Right lung (tissue), 5 donors: Measurements from ENCODE around the gene TMEM125. TPM values are rescaled to one million over a fixed set of nuclear protein-coding genes. Genes with fewer than 3 reads are reported as not detected.

Experiments
- DNase-seq, 2 donors: peaks; one replicate each; pipeline ENCODE4 v3.0.0-alpha.2; 2013
- polyA plus RNA-seq, 5 donors: library from polyadenylated mRNA; unstranded; fragments of 120-200 nt; gene quantifications; one replicate each; pipeline versions ENCODE4 v1.2.1 to v1.2.3, GENCODE V29; 2013; ENCODE audit warnings: inconsistent platforms in 1 of 5, low replicate concordance in 1 of 5; ENCODE audit not compliant: insufficient read length in 5 of 5, insufficient read depth in 1 of 5

Gene TMEM125
- polyA plus RNA-seq, 5 donors = 35.9 to 52.2 (median 47.4) TPM

GRCh38 chr1:43288785-43289706 lies 19.3 kb downstream of the TMEM125 start:
- DNase-seq = no peak

GRCh38 chr1:43292216-43292615 lies 22.4 kb downstream of the TMEM125 start:
- no peak for DNase-seq

- no peak for DNase-seq
These were observed 22.9 kb downstream of the TMEM125 start for GRCh38 chr1:43292679-43293078.

GRCh38 chr1:43293176-43293575 lies 23.4 kb downstream of the TMEM125 start:
- no peak for DNase-seq

GRCh38 chr1:43293896-43294760 lies 24.3 kb downstream of the TMEM125 start:
- DNase-seq = no peak

- no peak for DNase-seq
These were observed 25.0 kb downstream of the TMEM125 start for GRCh38 chr1:43294761-43295160.

GRCh38 chr1:43296207-43296606 lies 26.4 kb downstream of the TMEM125 start:
- no peak for DNase-seq

GRCh38 chr1:43298055-43298454 lies 28.3 kb downstream of the TMEM125 start:
- no peak for DNase-seq

GRCh38 chr1:43299101-43299500 lies 29.3 kb downstream of the TMEM125 start:
- DNase-seq = no peak

- DNase-seq = no peak
These were observed 30.8 kb downstream of the TMEM125 start, which contains the start of gene TIE1 for GRCh38 chr1:43300378-43301094. Gene TIE1, plus strand, starts transcription at chr1:43300982. Its CDS starts 90 bp downstream, at chr1:43301072.

GRCh38 chr1:43302201-43302600 lies 32.4 kb downstream of the TMEM125 start:
- DNase-seq = peak; percentile 42 to 54

GRCh38 chr1:43302721-43303470 lies 33.1 kb downstream of the TMEM125 start:
- no peak for DNase-seq

- DNase-seq = no peak
These were observed 33.9 kb downstream of the TMEM125 start for GRCh38 chr1:43303471-43304313.

- DNase-seq = no peak
These were observed 34.5 kb downstream of the TMEM125 start for GRCh38 chr1:43304314-43304681.

GRCh38 chr1:43304771-43305300 lies 35.1 kb downstream of the TMEM125 start:
- no peak for DNase-seq

GRCh38 chr1:43305461-43305860 lies 35.7 kb downstream of the TMEM125 start:
- DNase-seq = no peak

GRCh38 chr1:43305926-43306687 lies 36.3 kb downstream of the TMEM125 start:
- no peak for DNase-seq

GRCh38 chr1:43306688-43307457 lies 37.1 kb downstream of the TMEM125 start:
- DNase-seq = no peak
